ENCODE results near the gene DRGX.

The DRGX gene

GRCh38 chr10:49407552-49408137 lies 11.8 kb upstream of the DRGX start:
- DNase-seq = peak; percentile 27 to 74

- DNase-seq = no peak
Observed at GRCh38 chr10:49407151-49407550, 11.3 kb upstream of the DRGX start.

GRCh38 chr10:49404321-49404878 lies 8.5 kb upstream of the DRGX start:
- DNase-seq = no peak

GRCh38 chr10:49403363-49403762 lies 7.5 kb upstream of the DRGX start:
- DNase-seq = no peak

GRCh38 chr10:49400365-49400764 lies 4.5 kb upstream of the DRGX start:
- DNase-seq = no peak

GRCh38 chr10:49398986-49399385 lies 3.1 kb upstream of the DRGX start:
- no peak for DNase-seq

GRCh38 chr10:49398000-49398861 lies 2.3 kb upstream of the DRGX start:
- no peak for DNase-seq

- DNase-seq = no peak
Observed at GRCh38 chr10:49397036-49397999, 1.4 kb upstream of the DRGX start.

- no peak for DNase-seq
Observed at GRCh38 chr10:49396666-49396999, 744 bp upstream of the DRGX start.

- DNase-seq = no peak
Observed at GRCh38 chr10:49394933-49395740, 752 bp downstream of the DRGX start.

GRCh38 chr10:49393757-49394156 lies 2.1 kb downstream of the DRGX start:
- DNase-seq = no peak

- no peak for DNase-seq
Observed at GRCh38 chr10:49393301-49393700, 2.6 kb downstream of the DRGX start.

- DNase-seq = no peak
Observed at GRCh38 chr10:49389361-49389933, 6.4 kb downstream of the DRGX start.

- DNase-seq = peak in 1 of 2 experiments; percentile 16
Observed at GRCh38 chr10:49388161-49388560, 7.7 kb downstream of the DRGX start.

- no peak for DNase-seq
Observed at GRCh38 chr10:49387071-49387470, 8.8 kb downstream of the DRGX start.

GRCh38 chr10:49385939-49386922 lies 9.7 kb downstream of the DRGX start:
- no peak for DNase-seq

GRCh38 chr10:49384268-49384953 lies 11.5 kb downstream of the DRGX start:
- DNase-seq = no peak

- DNase-seq = no peak
Observed at GRCh38 chr10:49383853-49384252, 12.0 kb downstream of the DRGX start.

- DNase-seq = no peak
Observed at GRCh38 chr10:49382826-49383225, 13.1 kb downstream of the DRGX start.

- DNase-seq = no peak
Observed at GRCh38 chr10:49382226-49382625, 13.7 kb downstream of the DRGX start.

All from NCI-H446 (cell line).